Measurements from ENCODE around the gene GIT1. TPM values are rescaled to one million over a fixed set of nuclear protein-coding genes. Genes with fewer than 3 reads are reported as not detected.
A peak's percentile ranks its signal among the peaks of the same experiment; 100 is the strongest.

Gene GIT1
- total RNA-seq, 4 donors from 2014 or later: 35.7 to 71.7 (median 42.4) TPM

- peaks cover 31 to 38% of the 10 kb centered on the region in 2 donors for H3K4me1 ChIP-seq
- H3K27me3 ChIP-seq: no peaks in the 10 kb centered on the region
- TF ChIP-seq POLR2A (IDR thresholded peaks at IDR 0.05) (no peak), CTCF (IDR thresholded peaks at IDR 0.05) (no peak)
- no peaks in the 10 kb centered on the region for H3K36me3 ChIP-seq
- H3K4me3 ChIP-seq (replicated peaks in 1 of 3): no peak overlapping the region
- no peaks in the 10 kb centered on the region for H3K9me3 ChIP-seq
- WGBS, 2 donors: 77 to 90% methylated on average over 4 to 7 of the region's 11 CpGs
- H3K27ac ChIP-seq: no peak overlapping the region
- DNase-seq: no peak
- intact Hi-C loops (cut with DNase I): no loop called here
Measured at GRCh38 chr17:29594519-29595090, 5.2 kb upstream of the GIT1 start.

GRCh38 chr17:29593591-29594518 is 4.4 kb upstream of the GIT1 start:
- 16 to 74% methylated on average over 4 to 33 of the region's 64 CpGs for WGBS, 2 donors
- Histone ChIP-seq H3K27me3 (no peaks in the 10 kb centered on the region), H3K4me1 (peaks cover 31 to 38% of the 10 kb centered on the region in 2 donors), H3K27ac (peak overlapping the region in 1 of 3 donors; percentile 10), H3K9me3 (no peaks in the 10 kb centered on the region), H3K4me3 (replicated peaks in 1 of 3) (peak overlapping the region in 2 of 3 donors; percentile 29 to 58), H3K36me3 (no peaks in the 10 kb centered on the region)
- peak in 1 of 6 experiments; percentile 8 for TF ChIP-seq CTCF (IDR thresholded peaks at IDR 0.05)
- TF ChIP-seq POLR2A (IDR thresholded peaks at IDR 0.05): no peak
- DNase-seq: no peak
- intact Hi-C loops (cut with DNase I): no loop called here

- 1 to 2% methylated on average over 9 to 14 of the region's 96 CpGs for WGBS, 2 donors
- TF ChIP-seq CTCF (IDR thresholded peaks at IDR 0.05) (no peak), POLR2A (IDR thresholded peaks at IDR 0.05) (no peak)
- H3K36me3 ChIP-seq: no peaks in the 10 kb centered on the region
- H3K27ac ChIP-seq: peak within 1 kb of the TSS; percentile 33 to 56 (median 56)
- peak within 1 kb of the TSS in 2 of 3 donors; percentile 29 to 58 for H3K4me3 ChIP-seq (replicated peaks in 1 of 3)
- intact Hi-C loops (cut with DNase I): no loop called here
- peak in 1 of 2 donors; percentile 33 for DNase-seq
- H3K9me3 ChIP-seq: no peaks in the 10 kb centered on the region
- H3K4me1 ChIP-seq: peaks cover 39 to 43% of the 10 kb centered on the region in 2 donors
- H3K27me3 ChIP-seq: no peaks in the 10 kb centered on the region
Measured at GRCh38 chr17:29592850-29593551, 3.6 kb upstream of the GIT1 start, which contains the start of gene ANKRD13B. TSS of gene ANKRD13B (plus strand) at chr17:29593132. CDS start at chr17:29593622, 490 bp downstream.

GRCh38 chr17:29591737-29592608 is 2.5 kb upstream of the GIT1 start:
- intact Hi-C loops (cut with DNase I): no loop called here
- 16 to 29% methylated on average over 17 to 25 of the region's 25 CpGs for WGBS, 2 donors
- Histone ChIP-seq H3K27ac (peak overlapping the region; percentile 33 to 79 (median 56)), H3K36me3 (no peaks in the 10 kb centered on the region), H3K4me3 (replicated peaks in 1 of 3) (no peak overlapping the region), H3K27me3 (no peaks in the 10 kb centered on the region), H3K9me3 (no peaks in the 10 kb centered on the region), H3K4me1 (peaks cover 49 to 54% of the 10 kb centered on the region in 2 donors)
- TF ChIP-seq CTCF (IDR thresholded peaks at IDR 0.05) (peak; percentile 82 to 98 (median 92)), POLR2A (IDR thresholded peaks at IDR 0.05) (peak in 1 of 2 donors; percentile 25)
- DNase-seq: peak; percentile 89

All from thyroid gland (tissue), 4 donors.